ENCODE results near the gene SBNO2. TPM values are rescaled to one million over a fixed set of nuclear protein-coding genes. Genes with fewer than 3 reads are reported as not detected.
A peak's percentile ranks its signal among the peaks of the same experiment; 100 is the strongest.

SBNO2 gene
- polyA plus RNA-seq, 3 donors: 0.71 to 75.0 (median 2.6) TPM

DNA sequence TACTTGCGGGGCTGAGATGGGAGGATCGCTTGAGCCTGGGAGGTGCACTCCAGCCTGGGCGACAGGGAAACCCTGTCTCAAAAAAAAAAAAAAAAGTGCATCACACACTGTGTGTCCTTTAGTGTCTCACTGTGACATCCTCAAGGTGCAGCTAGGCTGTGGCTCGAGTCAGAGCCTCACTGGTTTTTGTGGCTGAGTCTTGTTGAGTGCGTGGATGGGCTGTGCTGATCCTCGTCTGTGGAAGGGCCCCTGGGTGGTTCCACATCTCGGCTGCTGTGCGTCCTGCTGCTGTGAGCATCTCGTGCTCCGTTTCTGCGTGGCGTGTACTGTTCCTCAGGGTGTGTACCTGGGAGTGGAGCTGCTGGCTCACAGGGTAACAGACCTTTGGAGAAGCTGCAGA is 42.7 kb upstream of the SBNO2 start:
- Mint-ChIP-seq H3K9me3 (no peaks in the 10 kb centered on the region), H3K4me3 (no peak overlapping the region)

DNA sequence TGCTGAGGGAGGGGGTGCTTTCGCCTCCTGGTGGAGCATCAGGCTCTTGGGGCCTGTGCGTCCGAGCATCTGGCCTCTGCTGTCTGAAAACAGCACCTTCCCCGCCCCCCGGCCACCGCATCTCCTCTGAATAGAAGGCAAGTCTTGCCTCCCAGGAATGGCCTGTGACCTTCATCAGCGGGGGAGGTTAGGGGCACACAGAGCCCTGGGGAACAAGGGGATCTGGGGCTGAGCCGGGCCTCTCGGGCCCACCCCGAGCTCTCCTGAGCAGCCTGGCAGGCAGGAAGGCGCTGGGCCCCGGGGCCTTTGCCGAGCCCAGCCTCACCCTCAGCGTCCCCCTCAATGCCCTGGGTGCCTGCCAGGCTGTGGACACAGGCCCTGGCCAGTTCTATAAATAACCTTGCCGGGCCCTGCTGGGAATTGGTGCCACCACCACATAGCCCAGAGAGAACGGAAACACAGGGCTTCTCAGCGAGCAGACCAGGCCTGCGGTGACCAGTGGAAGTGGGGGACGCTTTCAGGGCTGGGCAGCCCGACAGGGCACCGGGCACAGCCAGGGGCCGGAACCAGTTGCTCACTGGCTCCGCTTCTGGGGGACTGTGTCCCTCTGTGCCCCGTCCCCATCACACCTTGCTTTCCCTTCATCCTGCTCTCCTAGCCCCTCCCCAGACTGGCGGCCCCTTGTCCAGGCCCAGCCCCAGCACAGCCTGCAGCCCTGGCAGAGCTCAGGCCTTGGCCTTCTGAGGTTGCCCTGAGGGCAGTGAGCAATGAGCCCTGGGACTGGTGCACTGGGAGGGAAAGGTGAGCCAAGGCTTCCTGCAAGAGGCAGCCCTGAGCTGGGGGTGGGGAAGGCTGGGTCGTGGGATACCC is 41.0 kb upstream of the SBNO2 start:
- 96% methylated on average over 24 of the region's 26 CpGs for WGBS (ENCODE audit: insufficient coverage)

More for the DNA sequence above, 42.7 kb upstream of the SBNO2 start:
- peaks cover 22 to 35% of the 10 kb centered on the region in 2 donors for H3K36me3 ChIP-seq (replicated peaks in 1 of 2; ENCODE audit: control insufficient read depth in 1 of 2, insufficient read depth in 2 of 2, low read length in 2 of 2)
- no peak overlapping the region for H3K9ac ChIP-seq (ENCODE audit: insufficient read depth, low read length, poor library complexity, severe bottlenecking)
- Mint-ChIP-seq H3K36me3 (peaks cover 15 to 54% of the 10 kb centered on the region in 2 donors), H3K27ac (peak overlapping the region in 1 of 7 donors; percentile 50), H3K27me3 (ENCODE audit: low read depth in 3 of 3) (peaks cover 0 to 3% (median 0%) of the 10 kb centered on the region in 3 donors), H3K4me1 (peaks cover 16% of the 10 kb centered on the region)
- no peak overlapping the region for H3K27ac ChIP-seq (ENCODE audit: low read depth in 1 of 2, low read length in 2 of 2)
- intact Hi-C loops (cut with micrococcal nuclease): no loop called here
- TF ChIP-seq, protein P1, sequence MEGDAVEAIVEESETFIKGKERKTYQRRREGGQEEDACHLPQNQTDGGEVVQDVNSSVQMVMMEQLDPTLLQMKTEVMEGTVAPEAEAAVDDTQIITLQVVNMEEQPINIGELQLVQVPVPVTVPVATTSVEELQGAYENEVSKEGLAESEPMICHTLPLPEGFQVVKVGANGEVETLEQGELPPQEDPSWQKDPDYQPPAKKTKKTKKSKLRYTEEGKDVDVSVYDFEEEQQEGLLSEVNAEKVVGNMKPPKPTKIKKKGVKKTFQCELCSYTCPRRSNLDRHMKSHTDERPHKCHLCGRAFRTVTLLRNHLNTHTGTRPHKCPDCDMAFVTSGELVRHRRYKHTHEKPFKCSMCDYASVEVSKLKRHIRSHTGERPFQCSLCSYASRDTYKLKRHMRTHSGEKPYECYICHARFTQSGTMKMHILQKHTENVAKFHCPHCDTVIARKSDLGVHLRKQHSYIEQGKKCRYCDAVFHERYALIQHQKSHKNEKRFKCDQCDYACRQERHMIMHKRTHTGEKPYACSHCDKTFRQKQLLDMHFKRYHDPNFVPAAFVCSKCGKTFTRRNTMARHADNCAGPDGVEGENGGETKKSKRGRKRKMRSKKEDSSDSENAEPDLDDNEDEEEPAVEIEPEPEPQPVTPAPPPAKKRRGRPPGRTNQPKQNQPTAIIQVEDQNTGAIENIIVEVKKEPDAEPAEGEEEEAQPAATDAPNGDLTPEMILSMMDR (IDR thresholded peaks at IDR 0.05): no peak
- H3K4me1 ChIP-seq (ENCODE audit: control insufficient read depth in 1 of 2, insufficient read depth in 2 of 2, low read length in 2 of 2): peaks cover 27 to 31% of the 10 kb centered on the region in 2 donors
- 97% methylated on average over 12 of the region's 12 CpGs for WGBS (ENCODE audit: insufficient coverage)
- H4K20me1 ChIP-seq (ENCODE audit: insufficient read depth, low read length): peaks cover 88% of the 10 kb centered on the region
- H3K79me2 ChIP-seq (ENCODE audit: insufficient read depth, low read length): peaks cover 65% of the 10 kb centered on the region
- no peaks in the 10 kb centered on the region for H3K9me3 ChIP-seq (replicated peaks in 1 of 2; ENCODE audit: control insufficient read depth in 1 of 2, insufficient read depth in 1 of 2, low read length in 2 of 2)
- H3K27me3 ChIP-seq (ENCODE audit: control insufficient read depth in 2 of 2, insufficient read depth in 2 of 2, low read length in 2 of 2): no peaks in the 10 kb centered on the region
- no peak overlapping the region for H2AFZ ChIP-seq (ENCODE audit: insufficient read depth, low read depth, low read length, poor library complexity, severe bottlenecking)
- no peak overlapping the region for H3K4me3 ChIP-seq (replicated peaks in 1 of 3; ENCODE audit: low read depth in 2 of 3, low read length in 3 of 3)
- no peak overlapping the region for H3K4me2 ChIP-seq (replicated peaks; ENCODE audit: extremely low read depth, low read length, poor library complexity, severe bottlenecking)
- DNase-seq: no peak

More for the DNA sequence above, 41.0 kb upstream of the SBNO2 start:
- TF ChIP-seq, protein P1 (IDR thresholded peaks at IDR 0.05): no peak
- no peak overlapping the region for H3K27ac Mint-ChIP-seq
- H3K4me3 Mint-ChIP-seq: no peak overlapping the region
- Histone ChIP-seq H4K20me1 (ENCODE audit: insufficient read depth, low read length) (peaks cover 88% of the 10 kb centered on the region), H3K27me3 (ENCODE audit: control insufficient read depth in 2 of 2, insufficient read depth in 2 of 2, low read length in 2 of 2) (no peaks in the 10 kb centered on the region), H3K79me2 (ENCODE audit: insufficient read depth, low read length) (peaks cover 82% of the 10 kb centered on the region), H3K27ac (ENCODE audit: low read depth in 1 of 2, low read length in 2 of 2) (peak overlapping the region; percentile 89 to 95), H3K4me3 (replicated peaks in 1 of 3; ENCODE audit: low read depth in 2 of 3, low read length in 3 of 3) (no peak overlapping the region), H3K9me3 (replicated peaks in 1 of 2; ENCODE audit: control insufficient read depth in 1 of 2, insufficient read depth in 1 of 2, low read length in 2 of 2) (no peaks in the 10 kb centered on the region), H3K9ac (ENCODE audit: insufficient read depth, low read length, poor library complexity, severe bottlenecking) (no peak overlapping the region), H2AFZ (ENCODE audit: insufficient read depth, low read depth, low read length, poor library complexity, severe bottlenecking) (no peak overlapping the region), H3K4me1 (ENCODE audit: control insufficient read depth in 1 of 2, insufficient read depth in 2 of 2, low read length in 2 of 2) (peaks cover 36 to 40% of the 10 kb centered on the region in 2 donors), H3K4me2 (replicated peaks; ENCODE audit: extremely low read depth, low read length, poor library complexity, severe bottlenecking) (peak overlapping the region; percentile 52), H3K36me3 (replicated peaks in 1 of 2; ENCODE audit: control insufficient read depth in 1 of 2, insufficient read depth in 2 of 2, low read length in 2 of 2) (peaks cover 7 to 22% of the 10 kb centered on the region in 2 donors)
- no peaks in the 10 kb centered on the region for H3K9me3 Mint-ChIP-seq
- peaks cover 0 to 3% (median 0%) of the 10 kb centered on the region in 3 donors for H3K27me3 Mint-ChIP-seq (ENCODE audit: low read depth in 3 of 3)
- intact Hi-C loops (cut with micrococcal nuclease): no loop called here
- peaks cover 18 to 60% of the 10 kb centered on the region in 2 donors for H3K36me3 Mint-ChIP-seq
- H3K4me1 Mint-ChIP-seq: peaks cover 29% of the 10 kb centered on the region
- no peak for DNase-seq
